Activated CD8-positive, alpha-beta memory T cell treated with anti-CD3 and anti-CD28 coated beads for 36 hours (primary cell): ENCODE measurements around the gene CEP290. TPM values are rescaled to one million over a fixed set of nuclear protein-coding genes. Genes with fewer than 3 reads are reported as not detected.
"Not testable (repeated sequence)": the region's sequence is repeated elsewhere in the genome, so short reads cannot be mapped to it uniquely, and the experiment has no call there.

Source experiments
- CTCF ChIA-PET: fragments of 350-600 bp; sonication (Branson Sonifier 250); formaldehyde crosslinking; loops from one replicate; lab custom pipeline; 2021; ENCODE audit warnings: antibody characterized with exemption; lab: Charles Lee
- POLR2A ChIA-PET: fragments of 350-600 bp; sonication (Branson Sonifier 250); formaldehyde crosslinking; loops from one replicate; lab custom pipeline; 2021; ENCODE audit warnings: antibody characterized with exemption; lab: Charles Lee
- total RNA-seq, 2 experiments: library from RNA; stranded (reverse); gene quantifications; one replicate each; pipeline ENCODE4 v1.2.3, GENCODE V29; 2021

The CEP290 gene
- total RNA-seq, 2 experiments from 2014 or later, result 16.5 to 17.3 TPM

- ChIA-PET POLR2A (no interaction called here), CTCF (no interaction called here)
These were observed 2.9 kb upstream of the CEP290 start for GRCh38 chr12:88144546-88145468.

GRCh38 chr12:88144037-88144436 lies 2.1 kb upstream of the CEP290 start:
- ChIA-PET CTCF (no interaction called here), POLR2A (no interaction called here)

- ChIA-PET POLR2A (interaction anchor here (0.9 kb wide), 1 partner anchor 80 kb away, joined by 3 read pairs; no protein-coding TSS in a partner anchor), CTCF (interaction anchor here (1.6 kb wide), 1 partner anchor 877 kb away, joined by 3 read pairs; no protein-coding TSS in a partner anchor)
These were observed 713 bp upstream of the CEP290 start for GRCh38 chr12:88142610-88142991.

- CTCF ChIA-PET, result no interaction called here
These were observed 489 bp downstream of the CEP290 start for GRCh38 chr12:88141425-88141773.

GRCh38 chr12:88139711-88140110 lies 2.2 kb downstream of the CEP290 start:
- POLR2A ChIA-PET, CTCF ChIA-PET: not testable (repeated sequence)

More at GRCh38 chr12:88141425-88141773, 489 bp downstream of the CEP290 start:
- POLR2A ChIA-PET, result no interaction called here

- POLR2A ChIA-PET, CTCF ChIA-PET: not testable (repeated sequence)
These were observed 8.7 kb downstream of the CEP290 start for GRCh38 chr12:88133181-88133580.

GRCh38 chr12:88132392-88132791 lies 9.5 kb downstream of the CEP290 start:
- POLR2A ChIA-PET, result no interaction called here

GRCh38 chr12:88127855-88128254 lies 14.0 kb downstream of the CEP290 start:
- POLR2A ChIA-PET, result no interaction called here
- CTCF ChIA-PET, result no interaction called here

More at GRCh38 chr12:88132392-88132791, 9.5 kb downstream of the CEP290 start:
- CTCF ChIA-PET, result no interaction called here

GRCh38 chr12:88127099-88127498 lies 14.8 kb downstream of the CEP290 start:
- ChIA-PET CTCF (no interaction called here), POLR2A (no interaction called here)

- POLR2A ChIA-PET, result no interaction called here
- CTCF ChIA-PET, result no interaction called here
These were observed 19.2 kb downstream of the CEP290 start for GRCh38 chr12:88122666-88123065.

GRCh38 chr12:88113871-88114270 lies 28.0 kb downstream of the CEP290 start:
- POLR2A ChIA-PET, result no interaction called here
- CTCF ChIA-PET, result no interaction called here

- CTCF ChIA-PET, result interaction anchor here (1.4 kb wide), 1 partner anchor 8 kb away, joined by 5 read pairs; no protein-coding TSS in a partner anchor
- POLR2A ChIA-PET, result no interaction called here
These were observed 30.7 kb downstream of the CEP290 start for GRCh38 chr12:88111074-88111652.

- ChIA-PET POLR2A (no interaction called here), CTCF (no interaction called here)
These were observed 33.9 kb downstream of the CEP290 start for GRCh38 chr12:88108021-88108420.

- CTCF ChIA-PET, result no interaction called here
- POLR2A ChIA-PET, result no interaction called here
These were observed 48.3 kb downstream of the CEP290 start for GRCh38 chr12:88093573-88093972.

GRCh38 chr12:88092771-88093170 lies 49.1 kb downstream of the CEP290 start:
- ChIA-PET POLR2A (no interaction called here), CTCF (no interaction called here)

GRCh38 chr12:88084210-88084609 lies 57.7 kb downstream of the CEP290 start:
- ChIA-PET CTCF (no interaction called here), POLR2A (no interaction called here)

GRCh38 chr12:88083634-88084033 lies 58.3 kb downstream of the CEP290 start:
- CTCF ChIA-PET, result no interaction called here
- POLR2A ChIA-PET, result no interaction called here

GRCh38 chr12:88081247-88081646 lies 60.6 kb downstream of the CEP290 start:
- ChIA-PET CTCF (no interaction called here), POLR2A (no interaction called here)

GRCh38 chr12:88067301-88067700 lies 74.6 kb downstream of the CEP290 start:
- CTCF ChIA-PET, result interaction anchor here (1.3 kb wide), 1 partner anchor 9 kb away, joined by 3 read pairs; no protein-coding TSS in a partner anchor

GRCh38 chr12:88063375-88063774 lies 78.5 kb downstream of the CEP290 start:
- ChIA-PET POLR2A (no interaction called here), CTCF (no interaction called here)

More at GRCh38 chr12:88067301-88067700, 74.6 kb downstream of the CEP290 start:
- POLR2A ChIA-PET, result interaction anchor here (0.6 kb wide), 1 partner anchor 76 kb away, joined by 3 read pairs; no protein-coding TSS in a partner anchor
